GM18858 (cell line): ENCODE results near the gene PROKR2.

Source experiments
- ATAC-seq: cut with Tn5 transposase; IDR thresholded peaks from one replicate; pipeline ENCODE4 v1.9.1; 2021; ENCODE audit not compliant: unreplicated experiment

PROKR2 gene

GRCh38 chr20:5290596-5290995 is 26.2 kb downstream of the PROKR2 start:
- ATAC-seq = no peak

- no peak for ATAC-seq
Measured at GRCh38 chr20:5282561-5282960, 34.2 kb downstream of the PROKR2 start.

DNA sequence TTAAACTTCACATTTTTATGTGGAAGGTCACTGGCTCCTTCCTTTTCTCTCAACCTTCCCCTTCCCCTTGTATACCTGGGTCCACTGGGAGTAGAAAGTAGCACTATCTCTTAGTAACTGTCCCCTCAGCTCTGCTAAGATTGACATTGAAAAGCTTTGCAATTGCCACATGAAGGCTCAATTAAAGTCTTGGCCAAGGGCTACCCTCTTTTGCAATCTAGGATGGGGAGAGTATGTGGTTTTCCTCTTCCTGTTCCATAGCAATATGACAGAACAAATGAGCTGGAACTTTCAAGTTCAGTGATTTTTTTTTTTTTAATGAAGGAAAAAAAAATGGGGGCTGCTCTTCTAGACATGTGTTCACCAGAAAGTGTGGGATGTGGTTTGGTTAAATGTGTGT is 37.1 kb downstream of the PROKR2 start:
- ATAC-seq = no peak

DNA sequence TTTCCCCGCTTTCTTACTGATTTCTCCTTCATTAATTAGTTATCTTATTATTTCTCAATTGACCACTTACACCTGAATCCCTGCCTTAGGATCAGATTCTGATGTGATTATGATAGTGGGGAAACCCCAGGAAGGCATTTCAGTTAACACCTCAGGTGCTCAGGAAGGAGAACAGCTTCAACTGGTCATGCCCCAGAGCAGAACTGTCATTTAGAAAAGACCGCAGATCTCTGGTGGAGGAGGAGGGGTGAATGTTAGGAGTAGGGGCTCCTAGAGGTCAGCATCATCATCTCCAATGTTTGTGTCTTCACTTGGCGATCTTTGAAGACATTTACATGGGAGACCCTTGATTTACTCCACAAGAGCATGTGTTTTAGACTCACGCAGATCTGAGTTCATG is 44.5 kb downstream of the PROKR2 start:
- ATAC-seq = no peak

DNA sequence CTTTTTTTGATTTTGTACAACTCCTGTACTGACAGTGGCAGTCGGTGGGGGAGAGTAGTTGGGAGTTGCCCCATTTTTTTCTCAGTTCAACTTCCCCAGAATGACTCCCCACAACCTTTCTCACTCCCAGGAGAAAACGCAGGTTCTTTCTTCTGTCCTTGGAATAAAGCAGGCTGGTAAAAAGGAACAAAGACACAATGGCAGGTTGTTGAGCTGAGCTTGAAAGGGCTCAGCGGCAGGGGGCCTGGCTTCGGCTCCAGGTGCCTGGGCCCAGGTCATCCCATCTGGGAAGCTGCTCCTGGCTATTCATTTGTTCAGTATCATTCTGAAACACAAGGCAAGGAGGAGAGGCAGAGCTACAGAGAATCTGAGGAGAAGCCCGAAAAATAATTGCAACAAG is 46.2 kb downstream of the PROKR2 start:
- no peak for ATAC-seq

DNA sequence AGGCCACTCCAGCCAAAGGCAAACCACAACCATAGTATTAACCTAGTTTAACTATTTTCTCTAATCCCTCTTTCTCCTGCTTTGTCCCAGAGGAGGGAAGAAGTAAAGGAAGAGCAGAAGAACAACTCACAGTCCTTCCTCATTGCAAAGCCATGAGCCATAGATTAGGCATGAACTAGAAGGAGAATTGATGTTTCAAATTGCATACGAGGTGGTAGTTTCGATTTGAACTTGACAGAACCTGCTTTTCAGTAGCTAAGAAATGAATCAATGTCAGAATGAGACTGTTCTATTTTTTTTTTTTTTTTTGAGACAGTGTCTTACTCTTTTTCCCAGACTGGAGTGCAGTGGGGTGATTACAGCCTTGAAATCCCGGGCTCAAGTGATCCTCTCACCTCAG is 48.3 kb downstream of the PROKR2 start:
- no peak for ATAC-seq

GRCh38 chr20:5267092-5267491 is 49.7 kb downstream of the PROKR2 start:
- no peak for ATAC-seq
